HepG2 (cell line): ENCODE results near the gene TF. TPM values are rescaled to one million over a fixed set of nuclear protein-coding genes. Genes with fewer than 3 reads are reported as not detected.

ENCODE experiments used
- ATAC-seq: fragments of 200-7000 bp; cut with Tn5 transposase; 3 replicates; pipeline ENCODE4 v1.9.1; 2020; ENCODE audit warnings: mild to moderate bottlenecking, moderate library complexity
- BruUV-seq: library from RNA; stranded (reverse); fragments of 400-500 nt; replicated peaks from 2 replicates; lab custom pipeline; 2021; lab: Mats Ljungman, UMichigan
- CTCF ChIA-PET: fragments of 300-600 bp; formaldehyde crosslinking; extraction: SDS; loops from one replicate; lab custom pipeline; 2021; ENCODE audit warnings: low total read pairs, inconsistent platforms, low intra/inter-chr PET ratio; lab: Yijun Ruan, JAX
- POLR2A ChIA-PET: fragments of 350-600 bp; sonication (Branson Sonifier 250); formaldehyde crosslinking; loops from one replicate; lab custom pipeline; 2020; ENCODE audit warnings: antibody characterized with exemption, inconsistent platforms; lab: Yijun Ruan, JAX
- DNase-seq: peaks from one replicate; pipeline ENCODE4 v3.0.0-alpha.2; 2015; ENCODE audit warnings: low spot score
- FAIRE-seq: peaks from 3 replicates; lab custom pipeline; 2011; peaks lifted over from hg19 to GRCh38; lab: Jason Lieb, UNC
- H2AFZ ChIP-seq: one replicate; pipeline ENCODE4 v1.6.1; 2011; ENCODE audit warnings: low read length, inconsistent platforms
- H3K27ac ChIP-seq: fragments of 300-600 bp; 3 replicates; pipeline ENCODE4 v1.8.0; 2011; ENCODE audit warnings: mixed run types, mild to moderate bottlenecking, mixed read lengths, low read length, inconsistent platforms; ENCODE audit not compliant: insufficient read depth; ENCODE audit errors: extremely low read length
- H3K27me3 ChIP-seq, 2 experiments: fragments of 200-600 bp in 1 of 2; 2 replicates in 1 of 2; 3 replicates in 1 of 2; pipeline versions ENCODE4 v1.6.0 to v1.8.0; 2011; ENCODE audit warnings: low read length in 2 of 2, mild to moderate bottlenecking in 2 of 2, moderate library complexity in 2 of 2, inconsistent platforms in 1 of 2; ENCODE audit not compliant: insufficient read depth in 2 of 2, control insufficient read depth in 1 of 2
- H3K36me3 ChIP-seq, 2 experiments: fragments of 200-600 bp in 1 of 2; replicated peaks in 1 of 2; 2 replicates in 1 of 2; 3 replicates in 1 of 2; pipeline versions ENCODE4 v1.5.1 to v1.8.0; 2011; ENCODE audit warnings: low read length in 2 of 2, inconsistent platforms in 1 of 2; ENCODE audit not compliant: insufficient read depth in 2 of 2, control insufficient read depth in 1 of 2
- H3K4me1 ChIP-seq: 2 replicates; pipeline ENCODE4 v1.5.1; 2012; ENCODE audit warnings: low read length, inconsistent platforms; ENCODE audit not compliant: insufficient read depth
- H3K4me2 ChIP-seq: 2 replicates; pipeline ENCODE4 v1.6.0; 2011; ENCODE audit warnings: low read depth, low read length, inconsistent platforms
- H3K4me3 ChIP-seq, 3 experiments: fragments of 200-600 bp in 1 of 3; sonication (generic), shearing (Covaris generic) in 1 of 3; replicated peaks in 1 of 3; 2 replicates each; pipeline ENCODE4 v1.5.1; 2011 to 2016; ENCODE audit warnings: low read length in 3 of 3, inconsistent platforms in 2 of 3, low read depth in 2 of 3, mild to moderate bottlenecking in 2 of 3, control low read depth in 1 of 3, mixed read lengths in 1 of 3; ENCODE audit not compliant: insufficient read depth in 1 of 3
- H3K79me2 ChIP-seq: one replicate; pipeline ENCODE4 v1.6.1; 2011; ENCODE audit warnings: low read length, inconsistent platforms; ENCODE audit not compliant: insufficient read depth
- H3K9ac ChIP-seq: 2 replicates; pipeline ENCODE4 v1.6.0; 2011; ENCODE audit warnings: mild to moderate bottlenecking, low read depth, low read length, inconsistent platforms; ENCODE audit not compliant: insufficient read depth
- H3K9me3 ChIP-seq: 2 replicates; pipeline ENCODE4 v1.5.1; 2012; ENCODE audit warnings: mild to moderate bottlenecking, low read length
- H4K20me1 ChIP-seq: 2 replicates; pipeline ENCODE4 v1.6.0; 2011; ENCODE audit warnings: inconsistent platforms, mild to moderate bottlenecking, low read length, moderate library complexity; ENCODE audit not compliant: insufficient read depth
- ADNP ChIP-seq: sonication (generic); formaldehyde crosslinking; IDR thresholded peaks from 2 replicates; pipeline ENCODE4 v1.4.0; 2020; ENCODE audit warnings: missing genetic modification reagents
- AGO1 ChIP-seq: fragments of 200-400 bp; formaldehyde crosslinking; IDR thresholded peaks from 2 replicates; pipeline ENCODE4 v1.6.1; 2017; ENCODE audit warnings: mild to moderate bottlenecking, low read depth, low read length, moderate library complexity; ENCODE audit not compliant: poor library complexity, severe bottlenecking
- HCFC1 ChIP-seq: fragments of 150-350 bp; IDR thresholded peaks from 2 replicates; pipeline ENCODE4 v1.6.1; 2014; ENCODE audit warnings: low read depth, low read length
- KDM4B ChIP-seq: sonication (generic); formaldehyde crosslinking; IDR thresholded peaks from 2 replicates; pipeline ENCODE4 v1.4.0; 2020; ENCODE audit warnings: missing genetic modification reagents
- KLF13 ChIP-seq: sonication (generic); formaldehyde crosslinking; IDR thresholded peaks from 2 replicates; pipeline ENCODE4 v1.4.0; 2020; ENCODE audit warnings: mild to moderate bottlenecking, missing genetic modification reagents
- MTA1 ChIP-seq: sonication (generic); formaldehyde crosslinking; IDR thresholded peaks from 2 replicates; pipeline ENCODE4 v1.4.0; 2020; ENCODE audit warnings: missing genetic modification reagents, mild to moderate bottlenecking, borderline replicate concordance
- PLSCR1 ChIP-seq: sonication (generic); formaldehyde crosslinking; IDR thresholded peaks from 2 replicates; pipeline ENCODE4 v1.5.0; 2020; ENCODE audit warnings: missing genetic modification reagents, mild to moderate bottlenecking, borderline replicate concordance
- POLR2G ChIP-seq: fragments of 200-400 bp; formaldehyde crosslinking; IDR thresholded peaks from 2 replicates; pipeline ENCODE4 v1.6.1; 2018; ENCODE audit warnings: mild to moderate bottlenecking, low read depth, low read length, moderate library complexity
- RBFOX2 ChIP-seq: fragments of 200-400 bp; formaldehyde crosslinking; IDR thresholded peaks from 2 replicates; pipeline ENCODE4 v1.6.1; 2017; ENCODE audit warnings: low read depth, mild to moderate bottlenecking, low read length
- RFX1 ChIP-seq: fragments of 450-650 bp; IDR thresholded peaks from 2 replicates; pipeline ENCODE4 v1.6.1; 2017
- SATB2 ChIP-seq: sonication (generic); formaldehyde crosslinking; IDR thresholded peaks from 2 replicates; pipeline ENCODE4 v1.5.0; 2020; ENCODE audit warnings: missing genetic modification reagents
- SOX13 ChIP-seq, 3 experiments: fragments of 450-650 bp in 1 of 3; sonication (generic) in 1 of 3; formaldehyde crosslinking in 1 of 3; IDR thresholded peaks in 2 of 3; conservative IDR thresholded peaks in 1 of 3; 2 replicates each; pipeline versions ENCODE4 v1.5.0 to v1.6.1; 2016 to 2020; ENCODE audit warnings: antibody characterized with exemption in 1 of 3, mild to moderate bottlenecking in 1 of 3, missing compliant biosample characterization in 1 of 3, missing genetic modification reagents in 1 of 3, moderate library complexity in 1 of 3
- U2AF2 ChIP-seq: fragments of 200-400 bp; formaldehyde crosslinking; IDR thresholded peaks from 2 replicates; pipeline ENCODE4 v1.6.1; 2017; ENCODE audit warnings: low read depth, mild to moderate bottlenecking, low read length
- ZNF274 ChIP-seq: sonication (generic); formaldehyde crosslinking; IDR thresholded peaks from 2 replicates; pipeline ENCODE4 v1.5.1; 2020; ENCODE audit warnings: mild to moderate bottlenecking, missing genetic modification reagents
- ZNF282 ChIP-seq: fragments of 450-650 bp; IDR thresholded peaks from 2 replicates; pipeline ENCODE4 v1.6.1; 2018; ENCODE audit not compliant: partially characterized antibody
- ZNF451 ChIP-seq: sonication (generic); formaldehyde crosslinking; IDR thresholded peaks from 2 replicates; pipeline ENCODE4 v1.5.0; 2020; ENCODE audit warnings: mild to moderate bottlenecking, missing genetic modification reagents
- ZNF589 ChIP-seq: sonication (generic); formaldehyde crosslinking; conservative IDR thresholded peaks from 2 replicates; pipeline ENCODE4 v1.8.0; 2022; ENCODE audit warnings: mild to moderate bottlenecking, moderate library complexity, missing genetic modification reagents
- ZNF709 ChIP-seq: sonication (generic); formaldehyde crosslinking; IDR thresholded peaks from 2 replicates; pipeline ENCODE4 v1.5.0; 2020; ENCODE audit warnings: mild to moderate bottlenecking, missing genetic modification reagents
- WGBS: methylation state at CpG from one replicate; pipeline ENCODE4 v1.1.6; 2017; ENCODE audit warnings: low lambda C conversion rate; 5-methylcytosine and 5-hydroxymethylcytosine counted together
- in situ Hi-C: cut with HindIII; loops from 2 replicates; pipeline ENCODE4 v1.10.0; 2017; ENCODE audit warnings: low pct_unique_long_range_greater_than_20kb; ENCODE audit not compliant: extremely low pct_ligation_motif_present
- intact Hi-C: fragments of 100-400 bp; cut with micrococcal nuclease; formaldehyde crosslinking; loops from one replicate; pipeline ENCODE4 v1.10.0; 2022; ENCODE audit not compliant: unreplicated experiment
- polyA plus RNA-seq, 8 experiments: library from polyadenylated mRNA; depleted of rRNA in 3 of 8; stranded (reverse) in 7 of 8; unstranded in 1 of 8; fragments of >200 nt; fragmentation: Illumina TruSeq in 4 of 8; extraction: Trizol in 4 of 8; gene quantifications; 2 replicates each; pipeline versions ENCODE4 v1.2.1 to v1.2.3, GENCODE V29; 2011 to 2016; ENCODE audit warnings: low read depth in 4 of 8, missing spikeins in 1 of 8, mixed read lengths in 1 of 8; ENCODE audit not compliant: insufficient read depth in 1 of 8
- total RNA-seq, 5 experiments: library from RNA; depleted of rRNA; stranded (reverse); fragments of >200 nt; fragmentation: Illumina TruSeq; extraction: Trizol; gene quantifications; 2 replicates each; pipeline ENCODE4 v1.2.3, GENCODE V29; 2016; ENCODE audit warnings: low read depth in 1 of 5
- TF ChIP-seq, protein P1 (sequence below): sonication (generic); IDR thresholded peaks from 2 replicates; pipeline ENCODE4 v1.6.1; 2016; ENCODE audit warnings: low read depth, borderline replicate concordance
- TF ChIP-seq, protein P2 (sequence below): IDR thresholded peaks from 2 replicates; pipeline ENCODE4 v1.4.0; 2020; ENCODE audit warnings: mild to moderate bottlenecking, missing genetic modification reagents

TF gene
- total and polyA plus RNA-seq, 2 of the 13 experiments (the other 11 are each of a cell fraction or from before 2014, with no cell fraction given) = 10,074 to 11,821 TPM

DNA sequence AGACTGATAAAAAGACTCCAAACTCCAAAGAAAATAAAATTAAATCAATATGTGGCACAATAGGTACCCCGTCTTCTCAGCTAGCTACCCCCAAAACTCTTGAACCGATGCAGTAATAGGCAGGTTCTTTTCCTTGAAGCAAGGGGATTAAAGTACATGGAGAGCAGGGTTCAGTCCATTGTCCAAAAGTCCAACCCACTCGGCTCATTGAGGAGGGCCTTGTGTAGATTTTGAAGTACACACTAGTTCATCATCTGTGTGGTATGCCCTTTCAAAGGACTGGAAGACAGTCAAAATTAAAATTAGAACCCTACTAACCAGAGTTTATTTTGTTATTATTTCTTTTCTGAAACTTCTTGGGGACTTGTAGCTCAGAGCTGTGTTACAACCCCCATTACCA lies 23.3 kb downstream of the TF start:
- ChIA-PET CTCF (no interaction called here), POLR2A (interaction anchor here (0.7 to 1.6 kb wide), 2 partner anchors 24 to 27 kb away, joined by 3 to 4 read pairs; partner anchors contain the start of gene TF)
- Histone ChIP-seq H3K36me3 (peaks cover 35 to 94% of the 10 kb centered on the region in 2 experiments), H3K4me3 (no peak overlapping the region), H2AFZ (no peak overlapping the region), H3K4me2 (no peak overlapping the region), H3K27me3 (no peaks in the 10 kb centered on the region), H3K9me3 (no peaks in the 10 kb centered on the region), H4K20me1 (peaks cover 62% of the 10 kb centered on the region), H3K9ac (no peak overlapping the region), H3K79me2 (no peaks in the 10 kb centered on the region), H3K4me1 (peaks cover 68% of the 10 kb centered on the region), H3K27ac (no peak overlapping the region)
- DNase-seq (no peak), ATAC-seq (no peak), FAIRE-seq (no peak)
- intact Hi-C loops = no loop called here
- no TSS peak for BruUV-seq
- 81% methylated on average over 3 of the region's 3 CpGs for WGBS
- in situ Hi-C loops = no loop called here
- no peak for TF ChIP-seq ZNF274 (CRISPR knock-in tag)
- TF ChIP-seq PLSCR1 (CRISPR knock-in tag) = no peak
- peak; percentile 40; the same call in 1 of the 2 replicates for TF ChIP-seq RBFOX2
- TF ChIP-seq U2AF2 = no peak
- no peak for TF ChIP-seq AGO1
- no peak for TF ChIP-seq KLF13 (CRISPR knock-in tag)
- TF ChIP-seq ZNF709 = no peak
- TF ChIP-seq POLR2G = peak; percentile 54; the same call in 1 of the 2 replicates
- no peak for TF ChIP-seq ZNF589 (CRISPR knock-in tag)
- TF ChIP-seq, protein P1, sequence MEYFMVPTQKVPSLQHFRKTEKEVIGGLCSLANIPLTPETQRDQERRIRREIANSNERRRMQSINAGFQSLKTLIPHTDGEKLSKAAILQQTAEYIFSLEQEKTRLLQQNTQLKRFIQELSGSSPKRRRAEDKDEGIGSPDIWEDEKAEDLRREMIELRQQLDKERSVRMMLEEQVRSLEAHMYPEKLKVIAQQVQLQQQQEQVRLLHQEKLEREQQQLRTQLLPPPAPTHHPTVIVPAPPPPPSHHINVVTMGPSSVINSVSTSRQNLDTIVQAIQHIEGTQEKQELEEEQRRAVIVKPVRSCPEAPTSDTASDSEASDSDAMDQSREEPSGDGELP = no peak
- TF ChIP-seq, protein P2, sequence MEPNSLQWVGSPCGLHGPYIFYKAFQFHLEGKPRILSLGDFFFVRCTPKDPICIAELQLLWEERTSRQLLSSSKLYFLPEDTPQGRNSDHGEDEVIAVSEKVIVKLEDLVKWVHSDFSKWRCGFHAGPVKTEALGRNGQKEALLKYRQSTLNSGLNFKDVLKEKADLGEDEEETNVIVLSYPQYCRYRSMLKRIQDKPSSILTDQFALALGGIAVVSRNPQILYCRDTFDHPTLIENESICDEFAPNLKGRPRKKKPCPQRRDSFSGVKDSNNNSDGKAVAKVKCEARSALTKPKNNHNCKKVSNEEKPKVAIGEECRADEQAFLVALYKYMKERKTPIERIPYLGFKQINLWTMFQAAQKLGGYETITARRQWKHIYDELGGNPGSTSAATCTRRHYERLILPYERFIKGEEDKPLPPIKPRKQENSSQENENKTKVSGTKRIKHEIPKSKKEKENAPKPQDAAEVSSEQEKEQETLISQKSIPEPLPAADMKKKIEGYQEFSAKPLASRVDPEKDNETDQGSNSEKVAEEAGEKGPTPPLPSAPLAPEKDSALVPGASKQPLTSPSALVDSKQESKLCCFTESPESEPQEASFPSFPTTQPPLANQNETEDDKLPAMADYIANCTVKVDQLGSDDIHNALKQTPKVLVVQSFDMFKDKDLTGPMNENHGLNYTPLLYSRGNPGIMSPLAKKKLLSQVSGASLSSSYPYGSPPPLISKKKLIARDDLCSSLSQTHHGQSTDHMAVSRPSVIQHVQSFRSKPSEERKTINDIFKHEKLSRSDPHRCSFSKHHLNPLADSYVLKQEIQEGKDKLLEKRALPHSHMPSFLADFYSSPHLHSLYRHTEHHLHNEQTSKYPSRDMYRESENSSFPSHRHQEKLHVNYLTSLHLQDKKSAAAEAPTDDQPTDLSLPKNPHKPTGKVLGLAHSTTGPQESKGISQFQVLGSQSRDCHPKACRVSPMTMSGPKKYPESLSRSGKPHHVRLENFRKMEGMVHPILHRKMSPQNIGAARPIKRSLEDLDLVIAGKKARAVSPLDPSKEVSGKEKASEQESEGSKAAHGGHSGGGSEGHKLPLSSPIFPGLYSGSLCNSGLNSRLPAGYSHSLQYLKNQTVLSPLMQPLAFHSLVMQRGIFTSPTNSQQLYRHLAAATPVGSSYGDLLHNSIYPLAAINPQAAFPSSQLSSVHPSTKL = no peak
- no peak for TF ChIP-seq SATB2 (CRISPR knock-in tag)
- TF ChIP-seq SOX13 (IDR thresholded peaks at IDR 0.05) = no peak
- TF ChIP-seq SOX13 (CRISPR knock-in tag; conservative IDR thresholded peaks at IDR 0.05 in 1 of 2, IDR thresholded peaks at IDR 0.05 in 1 of 2) = no peak
- no peak for TF ChIP-seq MTA1 (CRISPR knock-in tag)
- TF ChIP-seq KDM4B = no peak
- no peak for TF ChIP-seq ZNF282
- TF ChIP-seq RFX1 = no peak
- no peak for TF ChIP-seq ADNP (CRISPR knock-in tag)
- no peak for TF ChIP-seq ZNF451 (CRISPR knock-in tag)
- TF ChIP-seq HCFC1 = no peak
